Measurements from ENCODE around the gene RNF130. TPM values are rescaled to one million over a fixed set of nuclear protein-coding genes. Genes with fewer than 3 reads are reported as not detected.

Gene RNF130, protein sequence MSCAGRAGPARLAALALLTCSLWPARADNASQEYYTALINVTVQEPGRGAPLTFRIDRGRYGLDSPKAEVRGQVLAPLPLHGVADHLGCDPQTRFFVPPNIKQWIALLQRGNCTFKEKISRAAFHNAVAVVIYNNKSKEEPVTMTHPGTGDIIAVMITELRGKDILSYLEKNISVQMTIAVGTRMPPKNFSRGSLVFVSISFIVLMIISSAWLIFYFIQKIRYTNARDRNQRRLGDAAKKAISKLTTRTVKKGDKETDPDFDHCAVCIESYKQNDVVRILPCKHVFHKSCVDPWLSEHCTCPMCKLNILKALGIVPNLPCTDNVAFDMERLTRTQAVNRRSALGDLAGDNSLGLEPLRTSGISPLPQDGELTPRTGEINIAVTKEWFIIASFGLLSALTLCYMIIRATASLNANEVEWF
- total RNA-seq = 86.7 TPM

DNA sequence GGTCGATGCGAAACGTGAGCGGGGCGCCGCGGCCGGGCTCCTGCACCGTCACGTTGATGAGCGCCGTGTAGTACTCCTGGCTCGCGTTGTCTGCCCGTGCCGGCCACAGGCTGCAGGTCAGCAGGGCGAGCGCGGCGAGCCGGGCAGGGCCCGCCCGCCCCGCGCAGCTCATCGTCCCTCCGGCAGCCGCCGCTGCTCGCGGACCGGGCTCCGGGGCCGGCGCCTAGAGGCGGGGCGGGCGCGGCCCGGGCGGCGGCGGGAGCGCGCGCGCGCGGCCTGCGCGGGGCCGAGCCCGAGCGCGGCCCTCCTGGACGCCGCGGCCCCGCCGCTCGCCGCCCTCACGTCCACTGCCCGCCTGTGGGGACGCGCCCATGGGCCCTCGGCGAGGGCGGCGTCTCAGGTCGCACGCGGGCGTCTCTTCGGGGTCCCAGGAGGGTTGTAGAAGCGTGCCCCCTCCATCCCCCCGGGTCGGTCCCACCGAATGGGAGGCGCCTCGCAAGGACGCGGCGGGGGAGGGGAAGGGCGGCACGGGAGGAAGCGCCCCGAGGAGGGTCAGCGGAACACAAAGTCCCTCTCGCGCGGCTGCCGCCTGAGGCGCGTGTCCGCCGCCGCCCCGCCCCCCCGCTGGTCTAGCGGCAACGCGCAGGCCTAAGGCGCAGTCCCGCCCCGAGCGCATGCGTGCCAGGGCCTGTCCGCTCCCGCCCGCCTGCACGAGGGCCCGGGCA, at the start of gene RNF130:
Gene RNF130, minus strand, starts transcription at position 229 of the 725 bp plus-strand sequence. Its CDS starts 57 bp downstream, at position 172.
- Histone ChIP-seq H3K4me1 (peaks cover 0 to 10% of the 10 kb centered on the region in 2 donors), H3K4me3 (peak within 1 kb of the TSS; percentile 74 to 94), H3K9me3 (no peaks in the 10 kb centered on the region), H3K36me3 (no peaks in the 10 kb centered on the region), H3K27me3 (no peaks in the 10 kb centered on the region), H3K27ac (peak within 1 kb of the TSS; percentile 94 to 98)
- peak; percentile 72 to 95 for DNase-seq (ENCODE audit: low spot score in 2 of 2)
- TF ChIP-seq, protein P1, sequence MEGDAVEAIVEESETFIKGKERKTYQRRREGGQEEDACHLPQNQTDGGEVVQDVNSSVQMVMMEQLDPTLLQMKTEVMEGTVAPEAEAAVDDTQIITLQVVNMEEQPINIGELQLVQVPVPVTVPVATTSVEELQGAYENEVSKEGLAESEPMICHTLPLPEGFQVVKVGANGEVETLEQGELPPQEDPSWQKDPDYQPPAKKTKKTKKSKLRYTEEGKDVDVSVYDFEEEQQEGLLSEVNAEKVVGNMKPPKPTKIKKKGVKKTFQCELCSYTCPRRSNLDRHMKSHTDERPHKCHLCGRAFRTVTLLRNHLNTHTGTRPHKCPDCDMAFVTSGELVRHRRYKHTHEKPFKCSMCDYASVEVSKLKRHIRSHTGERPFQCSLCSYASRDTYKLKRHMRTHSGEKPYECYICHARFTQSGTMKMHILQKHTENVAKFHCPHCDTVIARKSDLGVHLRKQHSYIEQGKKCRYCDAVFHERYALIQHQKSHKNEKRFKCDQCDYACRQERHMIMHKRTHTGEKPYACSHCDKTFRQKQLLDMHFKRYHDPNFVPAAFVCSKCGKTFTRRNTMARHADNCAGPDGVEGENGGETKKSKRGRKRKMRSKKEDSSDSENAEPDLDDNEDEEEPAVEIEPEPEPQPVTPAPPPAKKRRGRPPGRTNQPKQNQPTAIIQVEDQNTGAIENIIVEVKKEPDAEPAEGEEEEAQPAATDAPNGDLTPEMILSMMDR (IDR thresholded peaks at IDR 0.05) = no peak
- intact Hi-C loops (cut with DNase I) = loop anchor here (1.0 to 10.0 kb wide), 7 partner anchors 19 to 1867 kb away; partner anchors contain the start of genes CLK4, HNRNPAB, MAPK9 and RUFY1

DNA sequence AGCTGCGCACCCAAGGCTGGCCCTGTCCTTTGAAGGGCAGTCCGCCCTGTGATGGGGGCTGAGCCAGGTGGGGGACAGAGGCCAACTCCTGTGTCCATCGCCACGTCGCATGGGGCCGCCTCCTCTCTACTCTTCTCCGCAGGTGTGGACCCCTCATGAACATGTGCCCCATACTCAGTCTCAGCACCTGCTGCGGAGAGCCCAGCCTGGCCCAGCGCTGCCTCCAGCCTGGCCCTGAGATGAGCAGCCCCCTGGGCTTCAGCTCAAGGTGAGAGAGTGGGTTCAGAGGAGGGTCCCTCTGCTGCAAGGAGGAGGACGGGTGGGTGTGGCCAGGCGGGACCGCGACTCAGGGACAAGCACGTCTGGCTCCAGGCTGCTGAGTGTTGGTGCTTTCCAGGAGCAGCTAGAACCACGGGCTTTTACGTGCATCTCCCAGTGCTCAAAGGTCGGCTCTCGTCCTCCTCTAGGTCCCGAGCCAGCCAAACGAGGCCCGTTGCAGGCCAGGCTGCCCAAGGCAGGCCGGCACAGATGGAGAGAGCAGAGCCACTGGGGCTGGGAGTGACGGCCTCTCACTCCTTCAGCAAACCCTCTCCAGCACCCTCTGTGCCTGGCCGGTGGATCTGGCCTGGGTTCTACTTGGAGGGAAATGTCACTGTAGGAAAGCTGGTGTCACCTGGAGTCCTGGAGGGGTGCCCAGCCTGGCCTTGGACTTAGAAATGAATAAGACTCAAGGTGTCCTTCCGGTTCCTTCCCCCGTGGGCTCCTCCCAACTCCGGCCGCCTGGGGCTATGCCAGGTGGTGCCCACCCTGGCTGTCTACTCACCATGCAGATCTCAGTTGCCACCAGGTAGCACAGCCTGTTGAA, 48.9 kb upstream of the RNF130 start:
- Histone ChIP-seq H3K36me3 (no peaks in the 10 kb centered on the region), H3K9me3 (no peaks in the 10 kb centered on the region), H3K27ac (no peak overlapping the region), H3K4me3 (no peak overlapping the region), H3K27me3 (no peaks in the 10 kb centered on the region), H3K4me1 (no peaks in the 10 kb centered on the region)
- intact Hi-C loops (cut with DNase I) = no loop called here
- TF ChIP-seq, protein P1 (IDR thresholded peaks at IDR 0.05) = no peak
- peak in 1 of 2 donors; percentile 59 for DNase-seq (ENCODE audit: low spot score in 2 of 2)

DNA sequence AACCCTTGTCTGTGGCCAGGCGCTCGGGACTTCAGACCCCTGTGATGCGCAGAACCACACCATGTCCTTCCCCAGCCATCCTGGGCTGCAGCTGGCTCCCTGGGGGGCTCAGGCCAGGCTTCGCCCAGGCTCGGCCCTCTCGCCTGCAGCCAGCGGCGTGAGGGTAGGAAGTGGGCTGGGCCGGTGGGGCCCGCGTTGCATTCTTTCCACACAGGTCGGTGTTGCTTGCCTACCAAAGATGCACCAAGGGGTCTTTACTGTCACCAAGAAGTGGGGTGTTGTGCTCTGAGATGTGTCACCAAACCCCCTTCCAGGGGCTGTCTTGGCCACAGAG, 48.3 kb upstream of the RNF130 start:
- Histone ChIP-seq H3K4me3 (no peak overlapping the region), H3K27ac (no peak overlapping the region), H3K9me3 (no peaks in the 10 kb centered on the region), H3K4me1 (no peaks in the 10 kb centered on the region), H3K36me3 (no peaks in the 10 kb centered on the region), H3K27me3 (no peaks in the 10 kb centered on the region)
- intact Hi-C loops (cut with DNase I) = no loop called here
- TF ChIP-seq, protein P1 (IDR thresholded peaks at IDR 0.05) = no peak
- DNase-seq (ENCODE audit: low spot score in 2 of 2) = no peak

DNA sequence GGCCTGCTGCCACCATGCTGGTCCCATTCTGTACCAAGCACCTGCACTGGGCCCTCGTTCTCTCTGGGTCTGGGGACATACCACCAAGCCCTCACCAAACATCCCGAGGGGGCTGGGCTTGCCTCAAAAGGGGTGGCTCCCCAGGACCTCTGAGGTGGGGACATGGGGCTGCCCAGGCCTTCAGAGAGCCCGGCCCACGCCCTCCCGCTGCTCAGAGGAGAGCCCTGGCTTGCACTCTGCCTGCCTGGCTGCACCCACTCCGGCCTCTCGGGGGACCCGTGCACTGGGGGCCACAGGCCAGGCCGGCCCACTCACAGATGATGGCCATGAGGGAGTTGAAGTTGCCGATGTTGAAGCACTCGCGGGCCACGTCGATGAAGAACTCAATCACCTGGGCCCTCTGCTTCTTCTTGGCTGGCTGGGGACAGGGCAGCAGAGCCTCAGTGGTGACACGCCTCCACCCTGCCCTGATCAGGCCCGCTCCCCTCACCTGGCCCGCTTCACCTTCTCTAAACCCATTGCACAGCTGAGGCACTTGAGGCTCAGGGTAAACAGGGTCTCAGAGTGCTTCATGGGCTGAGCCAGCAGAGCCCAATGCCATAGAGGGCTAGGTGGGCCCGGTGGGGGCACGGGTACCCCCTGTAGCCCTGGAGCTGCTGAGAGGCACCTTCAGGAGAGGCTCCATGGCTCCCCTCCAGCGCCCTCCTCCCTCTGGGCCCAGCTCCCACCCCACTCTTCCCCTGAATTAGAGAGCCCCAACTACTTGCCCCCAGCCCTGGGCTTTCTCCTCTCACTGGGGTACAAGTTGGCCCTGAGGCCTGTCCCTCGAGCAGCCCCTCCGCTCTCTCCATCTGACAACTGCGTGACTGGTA, 47.7 kb upstream of the RNF130 start:
- Histone ChIP-seq H3K4me1 (no peaks in the 10 kb centered on the region), H3K36me3 (no peaks in the 10 kb centered on the region), H3K27ac (no peak overlapping the region), H3K27me3 (no peaks in the 10 kb centered on the region), H3K9me3 (no peaks in the 10 kb centered on the region), H3K4me3 (no peak overlapping the region)
- peak in 1 of 2 donors; percentile 59 for DNase-seq (ENCODE audit: low spot score in 2 of 2)
- TF ChIP-seq, protein P1 (IDR thresholded peaks at IDR 0.05) = no peak
- intact Hi-C loops (cut with DNase I) = no loop called here
